K562 (cell line): ENCODE results near the gene DLST. TPM values are rescaled to one million over a fixed set of nuclear protein-coding genes. Genes with fewer than 3 reads are reported as not detected.

Experiments used
- FOSL1 ChIP-seq: fragments of 200-800 bp; sonication (Bioruptor generic); conservative IDR thresholded peaks from 2 replicates; pipeline ENCODE4 v1.6.1; 2016; ENCODE audit warnings: missing genetic modification characterization, missing compliant biosample characterization
- HCFC1 ChIP-seq: IDR thresholded peaks from 2 replicates; pipeline ENCODE4 v1.6.1; 2012; ENCODE audit warnings: low read depth, low read length, improper control_type of control experiment
- HNRNPK ChIP-seq: fragments of 200-400 bp; formaldehyde crosslinking; IDR thresholded peaks from one replicate; pipeline ENCODE4 v1.6.1; 2018; ENCODE audit warnings: mild to moderate bottlenecking, low read depth, low read length; ENCODE audit not compliant: poor library complexity, severe bottlenecking
- MAZ ChIP-seq, 2 experiments: fragments of 450-650 bp in 1 of 2; sonication (generic) in 1 of 2; formaldehyde crosslinking; IDR thresholded peaks in 1 of 2; conservative IDR thresholded peaks in 1 of 2; 2 replicates each; pipeline versions ENCODE4 v1.4.0 to v1.5.0; 2020; ENCODE audit warnings: mild to moderate bottlenecking in 1 of 2, missing genetic modification reagents in 1 of 2
- MCM3 ChIP-seq: fragments of 450-650 bp; IDR thresholded peaks from 2 replicates; pipeline ENCODE4 v1.6.1; 2016
- PRDM10 ChIP-seq: fragments of 450-650 bp; IDR thresholded peaks from 2 replicates; pipeline ENCODE4 v1.6.1; 2018; ENCODE audit not compliant: partially characterized antibody
- RB1 ChIP-seq: fragments of 450-650 bp; IDR thresholded peaks from 2 replicates; pipeline ENCODE4 v1.6.1; 2017; ENCODE audit warnings: low read depth, mild to moderate bottlenecking
- RFX5 ChIP-seq: IDR thresholded peaks from 2 replicates; pipeline ENCODE4 v1.6.1; 2011; ENCODE audit warnings: low read depth, mild to moderate bottlenecking, improper control_type of control experiment, low read length
- SMAD4 ChIP-seq: fragments of 250-450 bp; sonication (Bioruptor Pico); conservative IDR thresholded peaks from 2 replicates; pipeline ENCODE4 v1.8.0; 2021; ENCODE audit warnings: inconsistent platforms, mild to moderate bottlenecking, moderate library complexity
- SP1 ChIP-seq: sonication (generic); formaldehyde crosslinking; IDR thresholded peaks from 2 replicates; pipeline ENCODE4 v1.8.1; 2022; ENCODE audit warnings: mild to moderate bottlenecking, missing genetic modification reagents
- TAF9B ChIP-seq: fragments of 450-650 bp; IDR thresholded peaks from 2 replicates; pipeline ENCODE4 v1.6.1; 2018; ENCODE audit warnings: mild to moderate bottlenecking; ENCODE audit not compliant: partially characterized antibody
- TCF7L2 ChIP-seq: fragments of 150-350 bp; IDR thresholded peaks from 2 replicates; pipeline ENCODE4 v1.6.1; 2016; ENCODE audit warnings: low read depth, mild to moderate bottlenecking, low read length, moderate library complexity
- TOE1 ChIP-seq, 2 experiments: fragments of 450-650 bp in 1 of 2; sonication (generic) in 1 of 2; formaldehyde crosslinking in 1 of 2; IDR thresholded peaks; 2 replicates each; pipeline versions ENCODE4 v1.7.1 to v1.8.0; 2016 to 2022; ENCODE audit warnings: borderline replicate concordance in 2 of 2, mild to moderate bottlenecking in 2 of 2, antibody characterized with exemption in 1 of 2, inconsistent platforms in 1 of 2, low read depth in 1 of 2, missing genetic modification reagents in 1 of 2, moderate library complexity in 1 of 2
- TSC22D4 ChIP-seq: fragments of 450-650 bp; IDR thresholded peaks from 2 replicates; pipeline ENCODE4 v1.6.1; 2016; ENCODE audit warnings: missing genetic modification characterization, missing biosample characterization, control low read depth
- XRCC4 ChIP-seq: IDR thresholded peaks from one replicate; pipeline ENCODE4 v1.6.1; 2011; ENCODE audit not compliant: insufficient read depth, insufficient read length; ENCODE audit errors: extremely low read depth
- ZNF57 ChIP-seq: fragments of 450-650 bp; formaldehyde crosslinking; IDR thresholded peaks from 2 replicates; pipeline ENCODE4 v1.4.0; 2020; ENCODE audit warnings: mild to moderate bottlenecking, moderate library complexity
- polyA plus RNA-seq, 8 experiments: library from polyadenylated mRNA; depleted of rRNA in 4 of 8; stranded (reverse) in 5 of 8; unstranded in 3 of 8; fragments of >200 nt; fragmentation: Nextera tagmentation in 2 of 8; fragmentation: Illumina TruSeq in 1 of 8; extraction: Ambion mirVana in 2 of 8; extraction: Trizol in 1 of 8; gene quantifications; 2 replicates each; pipeline versions ENCODE4 v1.2.1 to v1.2.3, GENCODE V29; 2011 to 2014; ENCODE audit warnings: inconsistent platforms in 1 of 8, missing spikeins in 1 of 8
- total RNA-seq, 7 experiments: library from RNA; depleted of rRNA in 6 of 7; stranded (reverse); fragments of >200 nt in 6 of 7; fragmentation: Illumina TruSeq in 2 of 7; extraction: Trizol in 2 of 7; gene quantifications; 2 replicates each; pipeline versions ENCODE4 v1.2.1 to v1.2.3, GENCODE V29; 2011 to 2021; ENCODE audit warnings: low replicate concordance in 1 of 7
- TF ChIP-seq, protein P1 (sequence below): fragments of 450-650 bp; IDR thresholded peaks from 2 replicates; pipeline ENCODE4 v1.6.1; 2016
- TF ChIP-seq, protein P2 (sequence below), 3 experiments: fragments of 200-800 bp in 1 of 3; fragments of 250-450 bp in 1 of 3; fragments of 450-650 bp in 1 of 3; sonication (Bioruptor Pico) in 1 of 3; sonication (Bioruptor generic) in 1 of 3; formaldehyde crosslinking in 1 of 3; IDR thresholded peaks; 2 replicates each; pipeline versions ENCODE4 v1.6.1 to v1.8.0; 2016 to 2022; ENCODE audit warnings: mild to moderate bottlenecking in 2 of 3, missing genetic modification characterization in 2 of 3, missing compliant biosample characterization in 1 of 3, moderate library complexity in 1 of 3

The DLST gene
- total and polyA plus RNA-seq, 9 of the 15 experiments (the other 6 are each of a cell fraction or from before 2014, with no cell fraction given), result 3.0 to 73.7 (median 45.4) TPM

GRCh38 chr14:74881431-74882102 lies at the start of gene DLST (continued):
- TF ChIP-seq PRDM10 (peak; percentile 99), RFX5 (no peak), ZNF57 (CRISPR knock-in tag) (no peak), TSC22D4 (tag) (no peak), TCF7L2 (peak; percentile 96), MCM3 (no peak), TAF9B (peak; percentile 46), RB1 (peak; percentile 73; the same call in 1 of the 2 replicates), FOSL1 (tag) (0 out of 2 replicates have a peak, but pooled peaks have one; percentile 5), SP1 (CRISPR knock-in tag) (peak; percentile 26; the same call in 1 of the 2 replicates), HNRNPK (no peak), TOE1 (IDR thresholded peaks at IDR 0.05; ENCODE audit: borderline replicate concordance) (peak; percentile 79), TOE1 (CRISPR knock-in tag; IDR thresholded peaks at IDR 0.05; ENCODE audit: borderline replicate concordance, low read depth) (no peak), XRCC4 (no peak), MAZ (CRISPR knock-in tag; conservative IDR thresholded peaks at IDR 0.05 in 1 of 2, IDR thresholded peaks at IDR 0.05 in 1 of 2) (peak in 1 of 2 experiments; percentile 70; a peak in 2 of 4 replicates), SMAD4 (CRISPR knock-in tag) (peak; percentile 62), HCFC1 (peak; percentile 68)
- TF ChIP-seq, protein P1, sequence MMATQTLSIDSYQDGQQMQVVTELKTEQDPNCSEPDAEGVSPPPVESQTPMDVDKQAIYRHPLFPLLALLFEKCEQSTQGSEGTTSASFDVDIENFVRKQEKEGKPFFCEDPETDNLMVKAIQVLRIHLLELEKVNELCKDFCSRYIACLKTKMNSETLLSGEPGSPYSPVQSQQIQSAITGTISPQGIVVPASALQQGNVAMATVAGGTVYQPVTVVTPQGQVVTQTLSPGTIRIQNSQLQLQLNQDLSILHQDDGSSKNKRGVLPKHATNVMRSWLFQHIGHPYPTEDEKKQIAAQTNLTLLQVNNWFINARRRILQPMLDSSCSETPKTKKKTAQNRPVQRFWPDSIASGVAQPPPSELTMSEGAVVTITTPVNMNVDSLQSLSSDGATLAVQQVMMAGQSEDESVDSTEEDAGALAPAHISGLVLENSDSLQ, result peak; percentile 9; the same call in 1 of the 2 replicates
- TF ChIP-seq, protein P2, sequence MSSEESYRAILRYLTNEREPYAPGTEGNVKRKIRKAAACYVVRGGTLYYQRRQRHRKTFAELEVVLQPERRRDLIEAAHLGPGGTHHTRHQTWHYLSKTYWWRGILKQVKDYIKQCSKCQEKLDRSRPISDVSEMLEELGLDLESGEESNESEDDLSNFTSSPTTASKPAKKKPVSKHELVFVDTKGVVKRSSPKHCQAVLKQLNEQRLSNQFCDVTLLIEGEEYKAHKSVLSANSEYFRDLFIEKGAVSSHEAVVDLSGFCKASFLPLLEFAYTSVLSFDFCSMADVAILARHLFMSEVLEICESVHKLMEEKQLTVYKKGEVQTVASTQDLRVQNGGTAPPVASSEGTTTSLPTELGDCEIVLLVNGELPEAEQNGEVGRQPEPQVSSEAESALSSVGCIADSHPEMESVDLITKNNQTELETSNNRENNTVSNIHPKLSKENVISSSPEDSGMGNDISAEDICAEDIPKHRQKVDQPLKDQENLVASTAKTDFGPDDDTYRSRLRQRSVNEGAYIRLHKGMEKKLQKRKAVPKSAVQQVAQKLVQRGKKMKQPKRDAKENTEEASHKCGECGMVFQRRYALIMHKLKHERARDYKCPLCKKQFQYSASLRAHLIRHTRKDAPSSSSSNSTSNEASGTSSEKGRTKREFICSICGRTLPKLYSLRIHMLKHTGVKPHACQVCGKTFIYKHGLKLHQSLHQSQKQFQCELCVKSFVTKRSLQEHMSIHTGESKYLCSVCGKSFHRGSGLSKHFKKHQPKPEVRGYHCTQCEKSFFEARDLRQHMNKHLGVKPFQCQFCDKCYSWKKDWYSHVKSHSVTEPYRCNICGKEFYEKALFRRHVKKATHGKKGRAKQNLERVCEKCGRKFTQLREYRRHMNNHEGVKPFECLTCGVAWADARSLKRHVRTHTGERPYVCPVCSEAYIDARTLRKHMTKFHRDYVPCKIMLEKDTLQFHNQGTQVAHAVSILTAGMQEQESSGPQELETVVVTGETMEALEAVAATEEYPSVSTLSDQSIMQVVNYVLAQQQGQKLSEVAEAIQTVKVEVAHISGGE (CRISPR knock-in tag; IDR thresholded peaks at IDR 0.05), result peak; percentile 88 to 97 (median 97)
